Bronchial epithelial cell (primary cell): Measurements from ENCODE around the gene CDC25A. TPM values are rescaled to one million over a fixed set of nuclear protein-coding genes. Genes with fewer than 3 reads are reported as not detected.

Source experiments
- DNase-seq: peaks from one replicate; pipeline ENCODE4 v3.0.0-alpha.2; 2010; ENCODE audit warnings: low read depth
- FAIRE-seq: peaks from 2 replicates; lab custom pipeline; 2011; peaks lifted over from hg19 to GRCh38; lab: Jason Lieb, UNC
- H3K27me3 ChIP-seq: 2 replicates; pipeline ENCODE4 v1.5.1; 2011; ENCODE audit warnings: low read length; ENCODE audit not compliant: control insufficient read depth, insufficient read depth
- H3K36me3 ChIP-seq: 2 replicates; pipeline ENCODE4 v1.5.1; 2011; ENCODE audit warnings: low read length; ENCODE audit not compliant: control insufficient read depth, insufficient read depth
- H3K4me3 ChIP-seq: 2 replicates; pipeline ENCODE4 v1.5.1; 2011; ENCODE audit warnings: mild to moderate bottlenecking, low read depth, low read length, control low read depth
- total RNA-seq: library from RNA; depleted of rRNA; stranded (reverse); fragments of >200 nt; gene quantifications from 2 replicates; pipeline ENCODE4 v1.2.1, GENCODE V29; 2014
- TF ChIP-seq, protein P1 (sequence below): IDR thresholded peaks from 2 replicates; pipeline ENCODE4 v1.5.1; 2011; ENCODE audit warnings: mild to moderate bottlenecking, moderate library complexity, low read length, control low read depth, inconsistent platforms; ENCODE audit not compliant: insufficient read depth, severe bottlenecking

The CDC25A gene
- total RNA-seq, 1 donor from 2014 or later = 2.4 TPM

DNA sequence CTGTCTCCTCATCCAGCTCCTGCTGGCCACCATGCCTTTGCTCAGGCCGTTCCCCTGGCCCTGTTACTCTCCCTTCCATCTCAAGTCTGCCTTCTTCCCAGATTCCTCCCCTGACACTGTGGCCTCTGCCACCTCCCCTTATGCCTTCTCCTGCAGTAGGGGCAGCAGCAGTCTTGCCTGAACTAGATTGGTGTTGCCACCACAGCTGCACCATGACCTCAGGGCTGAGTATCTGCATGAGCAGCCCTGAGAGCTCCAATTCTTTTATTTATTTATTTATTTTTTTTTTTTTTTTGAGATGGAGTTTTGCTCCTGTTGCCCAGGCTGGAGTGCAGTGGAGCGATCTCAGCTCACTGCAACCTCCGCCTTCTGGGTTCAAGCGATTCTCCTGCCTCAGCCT lies 21.2 kb upstream of the CDC25A start:
- no peak overlapping the region for H3K4me3 ChIP-seq
- H3K36me3 ChIP-seq = no peaks in the 10 kb centered on the region
- FAIRE-seq (no peak), DNase-seq (no peak)
- TF ChIP-seq, protein P1, sequence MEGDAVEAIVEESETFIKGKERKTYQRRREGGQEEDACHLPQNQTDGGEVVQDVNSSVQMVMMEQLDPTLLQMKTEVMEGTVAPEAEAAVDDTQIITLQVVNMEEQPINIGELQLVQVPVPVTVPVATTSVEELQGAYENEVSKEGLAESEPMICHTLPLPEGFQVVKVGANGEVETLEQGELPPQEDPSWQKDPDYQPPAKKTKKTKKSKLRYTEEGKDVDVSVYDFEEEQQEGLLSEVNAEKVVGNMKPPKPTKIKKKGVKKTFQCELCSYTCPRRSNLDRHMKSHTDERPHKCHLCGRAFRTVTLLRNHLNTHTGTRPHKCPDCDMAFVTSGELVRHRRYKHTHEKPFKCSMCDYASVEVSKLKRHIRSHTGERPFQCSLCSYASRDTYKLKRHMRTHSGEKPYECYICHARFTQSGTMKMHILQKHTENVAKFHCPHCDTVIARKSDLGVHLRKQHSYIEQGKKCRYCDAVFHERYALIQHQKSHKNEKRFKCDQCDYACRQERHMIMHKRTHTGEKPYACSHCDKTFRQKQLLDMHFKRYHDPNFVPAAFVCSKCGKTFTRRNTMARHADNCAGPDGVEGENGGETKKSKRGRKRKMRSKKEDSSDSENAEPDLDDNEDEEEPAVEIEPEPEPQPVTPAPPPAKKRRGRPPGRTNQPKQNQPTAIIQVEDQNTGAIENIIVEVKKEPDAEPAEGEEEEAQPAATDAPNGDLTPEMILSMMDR = no peak
- H3K27me3 ChIP-seq = peaks cover 2% of the 10 kb centered on the region

DNA sequence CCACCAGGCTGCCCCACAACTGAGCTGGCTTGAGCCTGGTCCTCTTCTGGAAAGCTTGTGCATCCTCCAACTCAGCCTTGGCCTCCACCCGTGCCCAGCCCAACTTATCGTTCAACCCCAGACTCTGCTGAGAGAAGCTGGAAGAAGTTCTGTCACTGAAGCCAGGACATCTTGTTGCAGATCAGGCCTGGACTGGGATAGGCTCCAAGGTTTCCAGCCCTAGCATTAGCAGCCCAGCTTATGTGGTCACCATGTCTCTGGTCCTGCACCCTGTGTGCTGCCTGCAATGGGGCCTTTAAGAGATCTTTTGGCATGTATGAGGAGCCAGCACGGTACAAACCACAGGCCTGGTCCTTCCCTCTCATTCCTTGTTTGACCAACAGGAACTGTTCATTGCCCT lies 19.9 kb upstream of the CDC25A start:
- FAIRE-seq (peak; percentile 85), DNase-seq (no peak)
- H3K36me3 ChIP-seq = no peaks in the 10 kb centered on the region
- TF ChIP-seq, protein P1 = no peak
- H3K4me3 ChIP-seq = no peak overlapping the region
- no peaks in the 10 kb centered on the region for H3K27me3 ChIP-seq

DNA sequence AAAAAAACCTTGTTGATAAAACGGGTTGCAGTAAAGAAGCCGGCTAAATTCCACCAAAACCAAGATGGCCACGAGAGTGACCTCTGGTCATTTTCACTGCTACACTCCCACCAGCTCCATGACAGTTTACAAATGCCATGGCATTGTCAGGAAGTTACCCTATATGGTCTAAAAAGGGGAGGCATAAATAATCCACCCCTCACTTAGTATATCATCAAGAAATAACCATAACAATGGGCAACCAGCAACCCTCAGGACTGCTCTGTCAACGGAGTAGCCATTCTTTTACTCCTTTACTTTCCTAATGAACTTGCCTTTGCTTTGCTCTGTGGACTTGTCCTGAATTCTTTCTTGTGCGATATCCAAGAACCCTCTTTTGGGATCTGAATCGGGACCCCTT lies 14.4 kb upstream of the CDC25A start:
- DNase-seq = no peak
- no peak overlapping the region for H3K4me3 ChIP-seq
- FAIRE-seq = no peak
- H3K36me3 ChIP-seq = no peaks in the 10 kb centered on the region
- TF ChIP-seq, protein P1 = no peak
- no peaks in the 10 kb centered on the region for H3K27me3 ChIP-seq

DNA sequence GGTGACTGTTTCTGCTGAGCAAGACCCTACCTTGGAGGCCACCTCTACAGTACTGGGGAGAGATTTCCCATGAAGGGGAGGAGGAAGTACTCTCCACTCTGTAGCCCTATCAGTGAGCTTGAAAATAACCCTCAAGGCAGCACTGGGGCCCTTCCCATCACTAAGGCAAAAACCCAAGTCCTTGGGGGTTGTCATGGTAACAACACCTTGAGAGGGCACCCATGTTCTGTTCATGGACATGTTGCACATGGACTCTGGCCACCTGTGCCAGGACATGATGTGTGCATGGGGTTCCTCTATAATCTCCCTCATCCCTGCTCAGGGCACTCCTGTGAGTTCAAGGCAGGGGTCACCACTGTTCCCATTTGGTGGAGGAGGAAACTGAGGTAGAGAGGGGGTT lies 10.9 kb upstream of the CDC25A start:
- Histone ChIP-seq H3K36me3 (no peaks in the 10 kb centered on the region), H3K4me3 (no peak overlapping the region), H3K27me3 (no peaks in the 10 kb centered on the region)
- TF ChIP-seq, protein P1 = no peak
- FAIRE-seq = peak; percentile 18
- DNase-seq = no peak

DNA sequence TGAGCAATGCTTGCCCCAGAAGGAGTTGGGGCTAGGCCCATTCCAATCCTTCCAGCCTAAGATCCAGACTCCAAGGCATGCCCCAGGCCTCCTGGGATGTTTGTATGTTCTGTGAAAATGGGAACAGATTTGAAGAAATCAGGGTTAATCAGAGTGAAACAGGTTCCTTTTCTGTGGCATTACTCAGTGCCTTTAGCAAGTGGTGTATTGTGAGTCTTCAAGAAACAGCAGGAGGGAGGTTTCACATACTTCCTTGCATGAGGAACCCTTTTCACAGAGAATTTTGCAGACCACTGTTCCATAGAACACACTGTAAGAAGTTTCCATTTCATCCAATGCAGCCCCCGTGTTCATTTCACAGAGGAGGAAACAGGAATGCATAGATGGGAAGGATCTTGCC lies 8.4 kb upstream of the CDC25A start:
- no peaks in the 10 kb centered on the region for H3K27me3 ChIP-seq
- no peak for DNase-seq

More for the DNA sequence above, 8.4 kb upstream of the CDC25A start:
- TF ChIP-seq, protein P1 = no peak
- Histone ChIP-seq H3K4me3 (no peak overlapping the region), H3K36me3 (no peaks in the 10 kb centered on the region)
- no peak for FAIRE-seq
